Hematopoietic multipotent progenitor cell treated with erythropoietin and hydrocortisone succinate and interleukin-3 and kit ligand, for 17 days (in vitro differentiated cells): ENCODE measurements around the gene PDZD11.
"Not testable (repeated sequence)": the region's sequence is repeated elsewhere in the genome, so short reads cannot be mapped to it uniquely, and the experiment has no call there.

Source experiments
- DNase-seq: peaks from one replicate; pipeline ENCODE4 v3.0.0-alpha.2; 2015; ENCODE audit warnings: low spot score

Gene PDZD11

DNA sequence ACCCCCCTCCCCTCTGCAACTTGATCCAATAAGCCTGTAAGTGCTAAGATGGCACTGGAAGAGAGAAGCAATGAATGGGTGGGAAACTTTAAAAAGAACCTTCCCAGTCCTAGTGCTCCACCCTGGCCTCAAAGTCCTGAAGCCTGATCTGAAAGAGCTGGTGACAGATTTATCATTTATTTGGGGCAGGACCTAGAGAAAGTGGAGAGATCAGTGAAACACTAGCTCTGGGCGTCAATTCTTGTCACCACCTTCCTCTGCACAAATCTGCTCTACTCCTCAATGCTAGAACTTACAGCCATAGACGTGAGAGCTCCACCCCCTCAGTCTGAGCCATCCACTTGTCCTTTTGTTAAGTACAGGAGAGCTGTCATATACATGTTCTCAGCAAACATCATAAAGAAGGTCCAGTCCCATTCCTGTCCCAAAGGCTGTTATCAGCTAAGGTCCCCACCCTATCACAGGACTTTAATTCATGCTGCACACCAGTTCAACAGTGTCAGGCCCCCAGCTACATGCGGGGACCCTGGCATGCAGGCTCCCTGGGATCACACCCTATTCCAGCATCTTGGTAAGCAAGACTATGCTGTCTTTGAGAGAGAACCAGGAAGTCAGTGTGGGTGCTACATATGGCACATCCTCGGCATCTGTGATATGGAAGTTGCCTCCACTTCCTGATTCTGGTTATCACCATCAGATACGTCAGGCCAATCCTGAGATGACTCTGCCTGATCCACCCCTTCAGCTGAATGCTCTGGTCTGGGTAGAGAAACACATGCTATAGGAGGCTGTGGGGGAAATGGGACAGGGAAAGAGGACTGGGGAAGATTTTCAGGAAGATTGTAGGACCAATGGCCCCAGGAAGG, 32.1 kb downstream of the PDZD11 start:
- DNase-seq: no peak

DNA sequence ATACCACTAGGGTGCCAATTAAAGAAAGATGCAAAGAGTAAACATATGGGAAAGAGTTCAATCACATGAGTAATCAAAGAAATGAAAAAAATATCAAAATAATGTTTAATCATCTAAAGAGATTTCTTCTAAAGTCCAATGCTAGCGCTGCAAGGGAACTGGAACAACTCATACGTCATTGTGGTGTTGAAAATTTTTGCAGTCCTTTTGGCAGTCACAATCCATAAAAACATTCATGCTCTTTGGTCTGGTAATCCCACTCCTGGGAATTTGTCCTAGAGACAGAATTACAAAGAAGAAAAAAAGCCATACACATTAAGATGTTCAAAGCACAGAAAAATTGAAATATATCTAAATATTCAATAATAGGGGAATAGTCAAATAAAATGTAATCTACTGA, 34.3 kb downstream of the PDZD11 start:
- DNase-seq: no peak

- DNase-seq: no peak
Observed at GRCh38 chrX:70254909-70255308, 34.8 kb downstream of the PDZD11 start.

DNA sequence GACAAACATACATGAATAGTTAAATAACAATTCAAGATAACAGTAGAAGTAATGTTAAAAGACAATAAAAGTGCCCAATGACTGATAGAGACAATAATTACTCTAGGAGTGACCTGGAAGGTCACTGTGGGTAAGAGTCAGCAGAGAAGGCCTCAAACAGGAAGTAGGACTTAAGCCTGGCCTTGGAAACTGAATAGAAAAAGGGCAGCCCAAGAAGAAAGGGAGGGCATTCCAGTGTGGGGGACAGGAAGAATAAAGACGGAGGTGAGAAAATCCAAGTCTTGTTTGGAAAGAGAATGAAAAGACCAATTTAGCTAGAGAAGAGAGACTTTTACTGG, 35.7 kb downstream of the PDZD11 start:
- DNase-seq: no peak

- DNase-seq: no peak
Observed at GRCh38 chrX:70253377-70254062, 36.2 kb downstream of the PDZD11 start.

DNA sequence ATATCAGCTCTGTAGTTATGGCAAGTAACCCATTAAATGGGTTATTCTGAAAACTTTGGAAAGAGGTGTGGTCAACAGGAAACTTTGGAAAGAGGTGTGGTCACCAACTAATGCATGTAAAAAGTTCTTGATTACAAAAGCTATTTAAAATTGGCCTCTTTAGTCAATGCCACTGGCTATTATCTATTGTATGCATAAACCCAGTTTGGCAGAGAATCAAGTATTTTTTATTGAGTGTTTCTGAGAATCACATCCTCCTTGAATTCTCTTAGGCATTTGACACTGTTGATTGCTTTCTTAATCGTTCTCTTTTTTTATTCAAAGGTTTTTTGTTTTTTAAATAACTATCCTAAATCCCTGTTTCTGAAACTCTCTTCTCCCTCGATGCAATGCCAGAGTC, 37.2 kb downstream of the PDZD11 start:
- no peak for DNase-seq

- no peak for DNase-seq
Observed at GRCh38 chrX:70247252-70247651, 42.5 kb downstream of the PDZD11 start.

GRCh38 chrX:70244881-70245280, 44.8 kb downstream of the PDZD11 start:
- no peak for DNase-seq

GRCh38 chrX:70243601-70244000, 46.1 kb downstream of the PDZD11 start:
- not testable (repeated sequence) for DNase-seq

- DNase-seq: no peak
Observed at GRCh38 chrX:70241501-70241900, 48.2 kb downstream of the PDZD11 start.

DNA sequence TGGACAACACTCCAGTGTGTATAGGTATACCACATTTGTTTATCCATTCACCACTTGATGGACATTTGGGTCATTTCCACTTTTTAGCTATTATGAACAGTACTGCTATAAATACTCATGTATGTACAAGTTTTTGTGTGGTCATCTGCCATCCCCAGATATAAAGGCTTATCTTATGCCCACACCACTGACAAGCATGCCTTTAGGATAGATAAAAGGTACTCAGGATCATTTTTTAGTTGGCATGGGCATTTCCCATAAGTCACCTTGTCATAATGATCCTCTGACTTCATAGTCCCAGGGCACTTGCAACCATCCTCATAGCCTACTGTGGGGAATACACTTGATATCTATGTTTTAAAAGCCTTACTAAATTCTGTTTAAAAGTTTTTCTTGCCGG, 49.0 kb downstream of the PDZD11 start:
- no peak for DNase-seq
